ENCODE data around the gene SEMA3C. TPM values are rescaled to one million over a fixed set of nuclear protein-coding genes. Genes with fewer than 3 reads are reported as not detected.

The SEMA3C gene
- polyA plus RNA-seq, 1 experiment: 64.1 TPM

- Histone ChIP-seq H3K36me3 (ENCODE audit: control insufficient read depth, insufficient read depth, low read length) (no peaks in the 10 kb centered on the region), H3K27me3 (ENCODE audit: control insufficient read depth, insufficient read depth, low read length) (no peaks in the 10 kb centered on the region), H3K4me3 (ENCODE audit: low read depth, low read length) (no peak overlapping the region)
- ChIA-PET CTCF (interaction anchor here (1.0 kb wide), 1 partner anchor 82 kb away, joined by 3 read pairs; no protein-coding TSS in a partner anchor), POLR2A (interaction anchor here (0.5 kb wide), 1 partner anchor 14 kb away, joined by 3 read pairs; no protein-coding TSS in a partner anchor)
- no peak for DNase-seq (ENCODE audit: low read depth)
- TF ChIP-seq CTCF (IDR thresholded peaks at IDR 0.05; ENCODE audit: insufficient read depth, low read depth, low read length): no peak
These were observed 103.1 kb downstream of the SEMA3C start for GRCh38 chr7:80815733-80816132.

- ChIA-PET CTCF (no interaction called here), POLR2A (no interaction called here)
- no peak overlapping the region for H3K4me3 ChIP-seq (ENCODE audit: low read depth, low read length)
- H3K36me3 ChIP-seq (ENCODE audit: control insufficient read depth, insufficient read depth, low read length): no peaks in the 10 kb centered on the region
- no peak for TF ChIP-seq CTCF (IDR thresholded peaks at IDR 0.05; ENCODE audit: insufficient read depth, low read depth, low read length)
- no peaks in the 10 kb centered on the region for H3K27me3 ChIP-seq (ENCODE audit: control insufficient read depth, insufficient read depth, low read length)
- DNase-seq (ENCODE audit: low read depth): no peak
These were observed 109.3 kb downstream of the SEMA3C start for GRCh38 chr7:80809545-80809944.

DNA sequence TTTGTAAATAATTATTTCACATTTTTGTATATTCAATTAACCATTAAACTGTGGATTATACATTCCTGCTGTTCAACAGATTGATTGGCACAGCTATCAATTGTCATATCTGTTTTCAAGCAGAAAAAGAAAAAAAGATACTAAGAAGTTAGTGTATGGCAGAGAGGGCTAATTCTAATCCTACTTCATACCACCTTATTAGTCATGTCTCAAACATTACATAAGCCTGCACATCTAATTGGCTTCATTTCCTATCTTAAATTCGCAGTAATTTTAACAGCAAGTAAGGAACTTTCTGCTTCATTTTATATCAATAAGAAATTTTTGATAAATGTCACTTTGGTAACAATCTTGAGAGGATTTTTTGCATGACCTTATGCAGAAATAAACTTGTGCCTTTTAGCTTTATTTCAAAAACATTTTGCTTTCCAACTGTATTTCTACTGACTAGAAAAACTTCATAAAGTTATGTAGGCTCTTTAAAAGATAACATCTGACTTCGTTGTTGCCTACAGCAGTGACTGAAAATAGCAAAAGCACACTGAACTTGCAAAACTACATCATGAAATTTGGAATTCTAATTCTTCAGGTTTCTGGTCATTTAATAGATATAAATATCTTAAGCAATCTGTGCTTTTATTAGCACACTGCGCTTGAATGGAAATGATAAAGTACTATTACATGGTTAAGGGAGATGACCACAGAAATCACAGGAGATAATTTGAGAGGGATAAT is 111.5 kb downstream of the SEMA3C start:
- POLR2A ChIA-PET: no interaction called here

GRCh38 chr7:80806663-80807062 is 112.2 kb downstream of the SEMA3C start:
- Histone ChIP-seq H3K36me3 (ENCODE audit: control insufficient read depth, insufficient read depth, low read length) (no peaks in the 10 kb centered on the region; the same call in 1 of the 2 replicates), H3K27me3 (ENCODE audit: control insufficient read depth, insufficient read depth, low read length) (no peaks in the 10 kb centered on the region), H3K4me3 (ENCODE audit: low read depth, low read length) (no peak overlapping the region)
- DNase-seq (ENCODE audit: low read depth): no peak
- POLR2A ChIA-PET: no interaction called here
- no peak for TF ChIP-seq CTCF (IDR thresholded peaks at IDR 0.05; ENCODE audit: insufficient read depth, low read depth, low read length)
- CTCF ChIA-PET: interaction anchor here (0.7 to 1.3 kb wide), 2 partner anchors 27 to 118 kb away, joined by 3 read pairs; no protein-coding TSS in a partner anchor

More for the DNA sequence above, 111.5 kb downstream of the SEMA3C start:
- Histone ChIP-seq H3K4me3 (ENCODE audit: low read depth, low read length) (no peak overlapping the region), H3K36me3 (ENCODE audit: control insufficient read depth, insufficient read depth, low read length) (no peaks in the 10 kb centered on the region; the same call in 1 of the 2 replicates), H3K27me3 (ENCODE audit: control insufficient read depth, insufficient read depth, low read length) (no peaks in the 10 kb centered on the region)
- TF ChIP-seq CTCF (IDR thresholded peaks at IDR 0.05; ENCODE audit: insufficient read depth, low read depth, low read length): no peak
- no peak for DNase-seq (ENCODE audit: low read depth)
- CTCF ChIA-PET: no interaction called here

DNA sequence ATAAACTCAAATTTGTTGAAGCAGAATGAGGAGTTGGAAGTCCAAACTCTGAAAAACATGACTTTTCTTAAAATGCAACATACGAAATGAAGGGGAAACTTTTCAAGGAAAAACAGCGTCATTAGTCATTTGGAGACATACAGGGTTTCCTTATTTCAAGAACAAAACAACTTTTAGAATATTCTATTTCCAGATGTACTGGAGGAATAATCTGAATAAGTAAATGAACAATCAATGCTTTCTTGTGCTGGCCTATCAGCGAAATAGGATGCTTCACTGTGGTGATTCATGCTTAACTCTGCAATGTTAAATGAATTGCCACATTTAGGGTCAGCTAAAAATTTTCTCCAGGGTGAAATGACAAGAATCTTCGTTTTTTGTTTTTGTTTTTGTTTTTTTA is 114.3 kb downstream of the SEMA3C start:
- Histone ChIP-seq H3K27me3 (ENCODE audit: control insufficient read depth, insufficient read depth, low read length) (no peaks in the 10 kb centered on the region), H3K36me3 (ENCODE audit: control insufficient read depth, insufficient read depth, low read length) (no peaks in the 10 kb centered on the region; the same call in 1 of the 2 replicates), H3K4me3 (ENCODE audit: low read depth, low read length) (no peak overlapping the region)
- TF ChIP-seq CTCF (IDR thresholded peaks at IDR 0.05; ENCODE audit: insufficient read depth, low read depth, low read length): no peak
- ChIA-PET POLR2A (no interaction called here), CTCF (no interaction called here)
- no peak for DNase-seq (ENCODE audit: low read depth)

Measured in BJ (cell line).